Thymus (tissue), 11 donors: ENCODE measurements around the gene LUC7L2. TPM values are rescaled to one million over a fixed set of nuclear protein-coding genes. Genes with fewer than 3 reads are reported as not detected.

Experiments used
- DNase-seq, 9 donors: peaks; one replicate each; pipeline ENCODE4 v3.0.0-alpha.2; 2013; ENCODE audit warnings: low spot score in 9 of 9, low read depth in 6 of 9, missing footprints in 1 of 9
- H3K27ac ChIP-seq, 2 donors: one replicate each; pipeline ENCODE4 v1.5.1; 2013; ENCODE audit warnings: control low read depth in 1 of 2, low read depth in 1 of 2, low read length in 1 of 2, mild to moderate bottlenecking in 1 of 2, moderate library complexity in 1 of 2
- H3K27me3 ChIP-seq, 2 donors: one replicate each; pipeline ENCODE4 v1.5.1; 2013; ENCODE audit warnings: low read length in 1 of 2; ENCODE audit not compliant: control insufficient read depth in 2 of 2, insufficient read depth in 1 of 2
- H3K36me3 ChIP-seq, 2 donors: one replicate each; pipeline ENCODE4 v1.5.1; 2013; ENCODE audit warnings: low read length in 1 of 2, mild to moderate bottlenecking in 1 of 2, moderate library complexity in 1 of 2; ENCODE audit not compliant: control insufficient read depth in 2 of 2, insufficient read depth in 2 of 2
- H3K4me1 ChIP-seq, 2 donors: one replicate each; pipeline ENCODE4 v1.5.1; 2013; ENCODE audit warnings: low read length in 2 of 2; ENCODE audit not compliant: control insufficient read depth in 2 of 2, insufficient read depth in 2 of 2
- H3K4me3 ChIP-seq, 2 donors: one replicate each; pipeline ENCODE4 v1.5.1; 2013; ENCODE audit warnings: low read length in 2 of 2, control low read depth in 1 of 2, mild to moderate bottlenecking in 1 of 2
- H3K9me3 ChIP-seq, 2 donors: one replicate each; pipeline ENCODE4 v1.5.1; 2013; ENCODE audit warnings: low read length in 1 of 2, mild to moderate bottlenecking in 1 of 2; ENCODE audit not compliant: control insufficient read depth in 2 of 2, insufficient read depth in 1 of 2
- WGBS: extraction: QIAGEN DNeasy Blood & Tissue Kit; methylation state at CpG from one replicate; pipeline ENCODE4 v1.1.7; 2013; 5-methylcytosine and 5-hydroxymethylcytosine counted together
- polyA plus RNA-seq: library from polyadenylated mRNA; stranded (reverse); fragments of 200-250 nt; gene quantifications from one replicate; pipeline ENCODE4 v1.2.3, GENCODE V29; 2013
- total RNA-seq: library from RNA; stranded (reverse); fragments of 120-200 nt; gene quantifications from one replicate; pipeline ENCODE4 v1.2.4, GENCODE V29; 2013
- donor health status: healthy.

LUC7L2 gene
- total and polyA plus RNA-seq, 2 donors = 44.1 to 108 TPM

- H3K36me3 ChIP-seq = peaks cover 7 to 52% of the 10 kb centered on the region in 2 donors
- no peak overlapping the region for H3K27ac ChIP-seq
- DNase-seq = no peak
- H3K27me3 ChIP-seq = no peaks in the 10 kb centered on the region
- H3K4me3 ChIP-seq = no peak overlapping the region
- WGBS = 98% methylated on average over 6 of the region's 6 CpGs
- no peaks in the 10 kb centered on the region for H3K9me3 ChIP-seq
- H3K4me1 ChIP-seq = no peaks in the 10 kb centered on the region
These were observed 14.6 kb downstream of the LUC7L2 start for GRCh38 chr7:139374246-139374645.

GRCh38 chr7:139382439-139382838 is 22.7 kb downstream of the LUC7L2 start:
- DNase-seq = no peak
- Histone ChIP-seq H3K4me1 (no peaks in the 10 kb centered on the region), H3K4me3 (no peak overlapping the region), H3K27me3 (no peaks in the 10 kb centered on the region), H3K36me3 (peaks cover 35 to 64% of the 10 kb centered on the region in 2 donors), H3K27ac (no peak overlapping the region), H3K9me3 (no peaks in the 10 kb centered on the region)
- 97% methylated on average over 6 of the region's 6 CpGs for WGBS

GRCh38 chr7:139384611-139385010 is 24.9 kb downstream of the LUC7L2 start:
- Histone ChIP-seq H3K9me3 (no peaks in the 10 kb centered on the region), H3K4me1 (no peaks in the 10 kb centered on the region), H3K27me3 (no peaks in the 10 kb centered on the region), H3K27ac (no peak overlapping the region), H3K36me3 (peaks cover 30 to 68% of the 10 kb centered on the region in 2 donors), H3K4me3 (no peak overlapping the region)
- WGBS = 97% methylated on average over 3 of the region's 3 CpGs
- no peak for DNase-seq

- H3K4me1 ChIP-seq = no peaks in the 10 kb centered on the region
- over 99% methylated on average over 5 of the region's 5 CpGs for WGBS
- H3K27ac ChIP-seq = no peak overlapping the region
- no peaks in the 10 kb centered on the region for H3K9me3 ChIP-seq
- peaks cover 17 to 73% of the 10 kb centered on the region in 2 donors for H3K36me3 ChIP-seq
- no peak for DNase-seq
- H3K4me3 ChIP-seq = no peak overlapping the region
- H3K27me3 ChIP-seq = no peaks in the 10 kb centered on the region
These were observed 27.9 kb downstream of the LUC7L2 start for GRCh38 chr7:139387594-139387993.

- no peaks in the 10 kb centered on the region for H3K27me3 ChIP-seq
- no peak overlapping the region for H3K27ac ChIP-seq
- DNase-seq = no peak
- H3K4me1 ChIP-seq = peaks cover 6 to 11% of the 10 kb centered on the region in 2 donors
- H3K36me3 ChIP-seq = peaks cover 15 to 70% of the 10 kb centered on the region in 2 donors
- WGBS = 96% methylated on average over 3 of the region's 3 CpGs
- H3K9me3 ChIP-seq = no peaks in the 10 kb centered on the region
- no peak overlapping the region for H3K4me3 ChIP-seq
These were observed 29.4 kb downstream of the LUC7L2 start for GRCh38 chr7:139389091-139389490.

- peaks cover 9 to 12% of the 10 kb centered on the region in 2 donors for H3K4me1 ChIP-seq
- 100% methylated on average over 2 of the region's 2 CpGs for WGBS
- no peaks in the 10 kb centered on the region for H3K9me3 ChIP-seq
- no peaks in the 10 kb centered on the region for H3K27me3 ChIP-seq
- no peak for DNase-seq
- H3K27ac ChIP-seq = no peak overlapping the region
- no peak overlapping the region for H3K4me3 ChIP-seq
- H3K36me3 ChIP-seq = peaks cover 15 to 64% of the 10 kb centered on the region in 2 donors
These were observed 30.1 kb downstream of the LUC7L2 start for GRCh38 chr7:139389774-139390173.

- Histone ChIP-seq H3K4me1 (peaks cover 9 to 12% of the 10 kb centered on the region in 2 donors), H3K36me3 (peaks cover 12 to 67% of the 10 kb centered on the region in 2 donors), H3K9me3 (no peaks in the 10 kb centered on the region), H3K4me3 (no peak overlapping the region), H3K27me3 (no peaks in the 10 kb centered on the region), H3K27ac (no peak overlapping the region)
- DNase-seq = peak in 1 of 9 donors; percentile 12
- 98% methylated on average over 1 of the region's 1 CpG for WGBS
These were observed 34.0 kb downstream of the LUC7L2 start for GRCh38 chr7:139393621-139394211.

GRCh38 chr7:139394540-139394939 is 34.8 kb downstream of the LUC7L2 start:
- H3K4me3 ChIP-seq = no peak overlapping the region
- H3K27ac ChIP-seq = no peak overlapping the region
- peaks cover 9 to 12% of the 10 kb centered on the region in 2 donors for H3K4me1 ChIP-seq
- H3K9me3 ChIP-seq = no peaks in the 10 kb centered on the region
- no peaks in the 10 kb centered on the region for H3K27me3 ChIP-seq
- peak in 6 of 9 donors; percentile 8 to 54 (median 19) for DNase-seq
- 13% methylated on average over 3 of the region's 3 CpGs for WGBS
- H3K36me3 ChIP-seq = peaks cover 14 to 66% of the 10 kb centered on the region in 2 donors

- Histone ChIP-seq H3K36me3 (peaks cover 13 to 60% of the 10 kb centered on the region in 2 donors), H3K27ac (no peak overlapping the region), H3K4me3 (no peak overlapping the region), H3K9me3 (no peaks in the 10 kb centered on the region), H3K4me1 (peaks cover 9 to 12% of the 10 kb centered on the region in 2 donors), H3K27me3 (no peaks in the 10 kb centered on the region)
- no peak for DNase-seq
- 98% methylated on average over 3 of the region's 3 CpGs for WGBS
These were observed 36.7 kb downstream of the LUC7L2 start for GRCh38 chr7:139396323-139396951.
